Activated CD4-positive, alpha-beta T cell treated with anti-CD3 and anti-CD28 coated beads for 4 hours (primary cell): ENCODE measurements around the gene EEFSEC.

Source experiments
- DNase-seq, 2 donors: peaks; one replicate each; pipeline ENCODE4 v3.0.0-alpha.2; 2020

EEFSEC gene

DNA sequence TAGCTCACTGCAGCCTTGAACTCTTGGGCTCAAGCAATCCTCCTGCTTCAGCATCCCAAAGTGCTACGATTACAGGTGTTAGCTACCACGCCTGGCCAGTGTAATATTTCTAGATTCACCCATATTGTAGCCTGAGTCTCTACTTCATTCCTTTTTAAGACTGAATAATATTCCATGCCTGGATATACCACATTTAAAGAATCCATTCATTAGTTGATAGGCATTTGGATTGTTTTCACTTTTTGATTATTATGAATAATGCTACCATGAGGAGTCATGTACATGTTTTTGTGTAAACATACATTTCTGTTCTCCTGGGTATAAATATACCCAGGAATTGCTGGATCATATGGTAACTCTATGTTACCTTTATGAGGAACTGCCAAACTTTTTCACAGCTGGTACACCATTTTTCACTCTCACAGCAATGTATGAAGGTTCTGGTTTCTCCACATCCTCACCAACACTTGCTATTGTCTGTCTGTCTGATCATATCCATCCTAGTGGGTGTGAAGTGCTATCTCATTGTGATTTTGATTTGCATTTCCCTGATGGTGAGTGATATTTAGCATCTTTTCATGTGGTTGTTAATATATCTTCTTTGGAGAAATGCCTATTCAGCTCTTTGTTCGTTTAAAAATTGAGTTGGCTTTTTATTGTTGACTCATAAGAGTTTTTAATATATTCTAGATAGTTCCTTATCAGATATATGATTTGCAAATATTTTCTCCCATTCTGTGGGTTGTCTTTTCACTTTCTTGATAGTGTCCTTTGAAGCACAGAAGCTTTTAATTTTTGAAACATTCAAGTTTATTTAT is 32.6 kb downstream of the EEFSEC start:
- DNase-seq = no peak

GRCh38 chr3:128187495-128187894 is 34.2 kb downstream of the EEFSEC start:
- no peak for DNase-seq

GRCh38 chr3:128188326-128188725 is 35.0 kb downstream of the EEFSEC start:
- no peak for DNase-seq

- DNase-seq = no peak
These were observed 35.7 kb downstream of the EEFSEC start for GRCh38 chr3:128188956-128189355.

GRCh38 chr3:128190501-128190900 is 37.2 kb downstream of the EEFSEC start:
- no peak for DNase-seq

- no peak for DNase-seq
These were observed 38.9 kb downstream of the EEFSEC start for GRCh38 chr3:128192131-128192530.

GRCh38 chr3:128193168-128193567 is 39.9 kb downstream of the EEFSEC start:
- DNase-seq = no peak

- no peak for DNase-seq
These were observed 41.6 kb downstream of the EEFSEC start for GRCh38 chr3:128194843-128195242.

DNA sequence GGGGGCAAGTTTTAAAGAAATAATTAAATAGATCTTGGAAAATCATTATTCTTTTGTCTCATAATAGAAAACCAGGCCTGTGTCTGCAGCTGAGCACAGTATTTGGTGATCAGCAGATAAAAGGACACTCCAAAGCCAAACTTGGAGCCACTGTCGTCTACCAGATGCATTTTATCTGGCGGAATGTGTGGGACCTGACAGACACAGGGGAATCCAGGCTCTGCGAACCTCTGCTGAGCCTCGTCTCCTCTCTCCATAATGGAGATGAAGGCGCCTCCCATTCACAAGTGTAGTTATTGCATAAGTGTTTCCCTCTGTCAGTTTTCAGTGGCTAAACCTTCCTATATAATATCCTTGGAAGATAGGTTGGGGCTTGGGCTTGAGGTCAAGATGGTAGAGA is 42.1 kb downstream of the EEFSEC start:
- no peak for DNase-seq

DNA sequence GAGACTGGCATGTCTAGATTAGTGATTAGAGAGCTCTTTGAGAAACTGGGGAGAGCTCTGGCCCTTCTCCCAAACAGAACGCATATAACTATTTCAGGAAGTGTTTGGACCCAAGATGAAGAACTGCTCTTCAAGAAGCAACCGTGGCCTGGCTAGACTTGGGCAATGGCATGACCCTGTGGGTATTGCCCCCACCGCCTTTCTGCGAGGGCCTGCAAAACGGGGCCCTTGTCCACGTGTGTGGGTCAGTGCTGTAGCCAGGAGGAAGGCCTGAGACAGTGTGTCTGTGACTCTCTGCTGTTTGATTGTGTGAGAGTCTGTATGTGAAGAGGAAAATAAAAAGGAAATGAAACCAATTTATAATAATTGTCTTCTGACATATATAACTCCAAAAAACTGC is 42.5 kb downstream of the EEFSEC start:
- DNase-seq = no peak

DNA sequence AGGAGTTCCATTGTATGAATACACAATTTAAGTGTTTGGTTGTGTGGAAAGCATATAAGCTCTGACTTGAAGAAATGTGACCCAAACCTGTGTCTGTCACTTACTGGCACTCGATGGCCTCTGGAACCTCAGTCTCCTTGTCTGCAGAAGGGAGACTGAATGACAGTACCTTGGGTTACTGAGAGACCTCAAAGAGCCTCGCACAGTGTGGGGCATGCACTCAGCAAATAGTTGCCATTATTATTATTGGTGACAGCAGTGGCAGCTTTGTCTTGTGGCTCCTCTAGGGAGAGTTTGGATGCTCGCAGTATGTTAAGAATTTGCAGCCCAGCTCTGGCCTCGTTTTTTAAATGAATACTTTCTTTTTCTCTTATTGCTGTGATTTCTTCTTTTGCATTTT is 43.4 kb downstream of the EEFSEC start:
- no peak for DNase-seq

GRCh38 chr3:128197855-128198254 is 44.6 kb downstream of the EEFSEC start:
- DNase-seq = no peak

GRCh38 chr3:128198313-128198712 is 45.0 kb downstream of the EEFSEC start:
- DNase-seq = no peak

- no peak for DNase-seq
These were observed 45.8 kb downstream of the EEFSEC start for GRCh38 chr3:128199110-128199509.

- DNase-seq = no peak
These were observed 48.0 kb downstream of the EEFSEC start for GRCh38 chr3:128201158-128201755.

DNA sequence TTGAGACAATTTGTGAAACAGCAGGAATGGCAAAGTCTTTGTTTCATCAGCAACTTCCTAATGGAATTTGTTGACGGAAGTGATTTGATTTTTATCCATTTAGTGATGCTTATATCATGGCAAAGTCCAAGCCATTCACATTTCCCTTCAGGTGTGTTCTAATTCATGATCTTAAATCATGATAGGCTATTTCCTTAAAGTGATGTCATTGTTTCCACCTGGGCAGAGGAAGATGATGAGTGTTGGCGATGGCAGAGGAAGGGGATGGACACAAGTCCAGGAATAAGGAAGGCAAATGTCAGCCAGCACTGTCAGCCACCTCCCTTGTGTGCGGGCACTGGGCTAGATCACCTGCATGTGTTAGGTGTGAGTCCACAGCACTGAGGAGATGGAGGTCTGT is 49.9 kb downstream of the EEFSEC start:
- no peak for DNase-seq

GRCh38 chr3:128205558-128206145 is 52.4 kb downstream of the EEFSEC start:
- no peak for DNase-seq

GRCh38 chr3:128207951-128208350 is 54.7 kb downstream of the EEFSEC start:
- DNase-seq = no peak

DNA sequence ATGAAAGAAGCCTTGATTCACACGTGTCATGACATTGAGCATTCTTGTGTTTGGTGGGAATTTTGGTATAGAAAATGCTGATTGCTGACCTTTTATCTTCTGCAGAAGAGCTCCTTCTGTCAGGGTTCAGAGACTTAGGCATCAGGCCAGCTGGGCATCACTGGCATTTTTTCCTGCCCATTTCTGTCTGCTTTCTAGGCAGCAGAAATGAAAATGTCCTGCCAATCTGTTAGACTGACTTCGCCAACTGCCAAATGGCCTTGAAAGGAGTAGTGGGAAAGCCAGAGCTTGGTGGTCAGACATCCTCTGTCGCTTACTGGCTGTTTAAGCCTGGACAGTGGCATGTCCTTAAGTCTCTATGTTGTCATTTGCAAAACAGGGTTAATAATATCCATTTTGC is 57.4 kb downstream of the EEFSEC start:
- no peak for DNase-seq

GRCh38 chr3:128214056-128214455 is 60.8 kb downstream of the EEFSEC start:
- DNase-seq = no peak

- DNase-seq = no peak
These were observed 62.0 kb downstream of the EEFSEC start for GRCh38 chr3:128215290-128215689.

DNA sequence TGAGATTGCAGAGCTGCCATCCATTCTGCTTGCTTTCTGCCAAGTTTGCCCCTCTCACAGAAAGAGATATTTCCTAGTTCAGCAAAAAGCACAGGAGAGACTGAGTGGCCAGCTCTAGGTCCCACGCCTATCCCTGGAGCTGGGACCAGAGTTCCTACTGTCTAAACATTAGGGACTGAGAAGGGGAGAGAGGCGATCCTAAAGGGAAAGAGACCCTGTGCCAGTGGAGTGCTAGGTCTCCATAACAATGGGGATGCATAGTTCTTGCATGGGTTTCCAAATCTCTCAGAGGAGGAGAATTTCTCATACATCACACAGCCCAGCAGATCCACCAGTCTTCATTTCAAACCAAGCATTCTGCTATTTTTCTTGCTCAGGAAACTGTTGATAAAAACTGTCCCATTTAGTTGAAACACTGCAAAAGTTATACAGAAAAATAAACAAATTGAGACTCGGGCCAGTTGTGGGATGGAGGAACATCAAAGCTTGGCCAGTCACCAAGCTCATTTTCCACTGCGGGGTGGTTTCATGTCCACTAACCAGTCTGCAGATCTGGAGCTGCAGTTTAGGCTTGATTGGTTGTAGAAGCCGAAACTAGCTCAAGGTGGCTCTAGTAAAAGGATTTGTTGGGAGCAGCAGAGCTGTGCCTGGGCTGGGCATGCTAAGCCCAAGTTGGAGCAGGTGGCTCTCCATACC is 62.7 kb downstream of the EEFSEC start:
- DNase-seq = no peak

DNA sequence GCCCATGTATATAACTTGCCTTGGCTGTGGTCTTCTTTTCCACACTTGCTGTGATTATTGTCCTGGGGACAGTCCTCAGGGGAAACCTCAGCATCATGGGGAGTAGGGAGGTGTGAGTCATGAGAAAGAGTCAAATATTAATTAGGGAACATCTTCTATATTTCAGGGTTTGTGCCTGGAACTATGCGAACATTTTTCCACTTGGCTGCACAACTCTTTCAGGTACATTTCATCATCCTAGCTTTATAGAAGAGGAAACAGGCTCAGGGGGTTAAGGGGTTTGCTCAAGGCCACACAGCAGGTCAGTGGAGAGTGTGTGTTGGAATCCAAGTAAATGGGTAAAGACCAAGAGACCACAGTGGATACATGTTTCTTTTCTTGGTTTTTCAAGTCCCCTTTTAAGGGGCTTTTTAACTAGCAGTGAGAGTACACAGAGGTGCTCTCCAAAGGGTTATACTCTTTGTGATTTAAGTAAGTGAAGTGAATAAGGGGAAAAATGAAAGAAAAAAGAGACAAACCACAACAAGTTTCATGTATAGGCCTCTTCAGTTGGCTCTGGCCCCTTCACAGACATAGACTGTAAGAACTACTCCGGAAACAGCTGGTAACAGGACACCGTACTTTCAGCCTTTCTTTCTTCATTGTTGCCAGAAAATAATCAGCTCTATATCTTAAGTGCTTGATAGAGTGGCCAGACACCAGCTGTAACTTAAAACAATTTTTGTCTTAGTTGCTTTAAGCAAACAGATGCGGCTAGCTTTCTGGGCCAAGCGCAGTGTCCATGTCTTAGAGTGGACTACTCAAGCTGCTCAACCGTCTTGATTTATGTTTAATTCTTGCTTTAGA is 64.6 kb downstream of the EEFSEC start:
- no peak for DNase-seq
